HCT116 (cell line): ENCODE measurements around the gene CRIP1.

ENCODE experiments used
- CBX3 ChIP-seq: IDR thresholded peaks from 2 replicates; pipeline ENCODE4 v1.6.1; 2012; ENCODE audit warnings: low read depth
- CEBPB ChIP-seq: IDR thresholded peaks from 2 replicates; pipeline ENCODE4 v1.6.1; 2012; ENCODE audit warnings: low read depth
- EGR1 ChIP-seq: IDR thresholded peaks from 2 replicates; pipeline ENCODE4 v1.6.1; 2012; ENCODE audit warnings: low read depth
- EZH2 ChIP-seq: fragments of 200-600 bp; sonication (generic); IDR thresholded peaks from 2 replicates; pipeline ENCODE4 v1.6.1; 2017; ENCODE audit warnings: antibody characterized with exemption, mixed run types
- EZH2phosphoT487 ChIP-seq: fragments of 200-600 bp; IDR thresholded peaks from 2 replicates; pipeline ENCODE4 v1.6.1; 2018; ENCODE audit warnings: antibody characterized with exemption, borderline replicate concordance
- JUND ChIP-seq: IDR thresholded peaks from 2 replicates; pipeline ENCODE4 v1.6.1; 2012
- POLR2A ChIP-seq: IDR thresholded peaks from 2 replicates; pipeline ENCODE4 v1.7.0; 2011; ENCODE audit warnings: borderline replicate concordance; ENCODE audit not compliant: insufficient read depth, insufficient read length; ENCODE audit errors: extremely low read depth
- POLR2AphosphoS5 ChIP-seq: IDR thresholded peaks from 2 replicates; pipeline ENCODE4 v1.6.1; 2011; ENCODE audit warnings: mild to moderate bottlenecking, low read depth, low read length, moderate library complexity
- RAD21 ChIP-seq: IDR thresholded peaks from 2 replicates; pipeline ENCODE4 v1.6.1; 2012; ENCODE audit warnings: low read depth, mild to moderate bottlenecking
- SP1 ChIP-seq: IDR thresholded peaks from 2 replicates; pipeline ENCODE4 v1.6.1; 2012; ENCODE audit warnings: low read depth
- YY1 ChIP-seq: IDR thresholded peaks from 2 replicates; pipeline ENCODE4 v1.6.1; 2011; ENCODE audit warnings: low read length, low read depth, moderate library complexity, mild to moderate bottlenecking; ENCODE audit not compliant: insufficient replicate concordance; ENCODE audit errors: extremely low read depth
- TF ChIP-seq, protein P1 (sequence below), 3 experiments: fragments of 200-600 bp in 1 of 3; sonication (generic) in 1 of 3; IDR thresholded peaks in 2 of 3; conservative IDR thresholded peaks in 1 of 3; 2 replicates each; pipeline ENCODE4 v1.5.1; 2012 to 2017; ENCODE audit warnings: low read depth in 2 of 3, low read length in 2 of 3, antibody characterized with exemption in 1 of 3, borderline replicate concordance in 1 of 3, control low read depth in 1 of 3, mild to moderate bottlenecking in 1 of 3, mixed read lengths in 1 of 3, mixed run types in 1 of 3, moderate library complexity in 1 of 3; ENCODE audit not compliant: insufficient read depth in 1 of 3
- TF ChIP-seq, protein P2 (sequence below): IDR thresholded peaks from 2 replicates; pipeline ENCODE4 v1.6.1; 2012; ENCODE audit warnings: low read depth
- TF ChIP-seq, protein P3 (sequence below): IDR thresholded peaks from 2 replicates; pipeline ENCODE4 v1.6.1; 2012

DNA sequence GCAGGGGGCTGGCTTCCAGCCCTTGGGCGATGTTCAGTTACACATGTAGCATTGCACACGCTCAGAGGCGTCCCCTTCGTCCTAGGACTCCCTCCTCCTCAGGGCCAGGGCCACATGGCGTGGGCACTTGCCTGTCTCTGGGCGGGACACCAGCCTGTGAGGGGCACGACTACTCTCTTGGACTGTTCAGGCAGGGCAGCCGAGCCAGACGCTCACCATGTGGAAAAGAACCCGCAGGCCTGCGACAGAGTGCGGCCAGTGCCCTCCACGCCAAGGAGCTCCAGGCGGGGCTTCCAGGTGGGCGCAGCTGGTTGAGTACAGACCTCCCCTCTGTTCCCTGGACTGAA lies 46.2 kb upstream of the CRIP1 start:
- TF ChIP-seq, protein P1, sequence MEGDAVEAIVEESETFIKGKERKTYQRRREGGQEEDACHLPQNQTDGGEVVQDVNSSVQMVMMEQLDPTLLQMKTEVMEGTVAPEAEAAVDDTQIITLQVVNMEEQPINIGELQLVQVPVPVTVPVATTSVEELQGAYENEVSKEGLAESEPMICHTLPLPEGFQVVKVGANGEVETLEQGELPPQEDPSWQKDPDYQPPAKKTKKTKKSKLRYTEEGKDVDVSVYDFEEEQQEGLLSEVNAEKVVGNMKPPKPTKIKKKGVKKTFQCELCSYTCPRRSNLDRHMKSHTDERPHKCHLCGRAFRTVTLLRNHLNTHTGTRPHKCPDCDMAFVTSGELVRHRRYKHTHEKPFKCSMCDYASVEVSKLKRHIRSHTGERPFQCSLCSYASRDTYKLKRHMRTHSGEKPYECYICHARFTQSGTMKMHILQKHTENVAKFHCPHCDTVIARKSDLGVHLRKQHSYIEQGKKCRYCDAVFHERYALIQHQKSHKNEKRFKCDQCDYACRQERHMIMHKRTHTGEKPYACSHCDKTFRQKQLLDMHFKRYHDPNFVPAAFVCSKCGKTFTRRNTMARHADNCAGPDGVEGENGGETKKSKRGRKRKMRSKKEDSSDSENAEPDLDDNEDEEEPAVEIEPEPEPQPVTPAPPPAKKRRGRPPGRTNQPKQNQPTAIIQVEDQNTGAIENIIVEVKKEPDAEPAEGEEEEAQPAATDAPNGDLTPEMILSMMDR (IDR thresholded peaks at IDR 0.05 in 2 of 3, conservative IDR thresholded peaks at IDR 0.05 in 1 of 3; ENCODE audit: borderline replicate concordance in 1 of 3, insufficient read depth in 1 of 3, low read depth in 2 of 3, low read length in 2 of 3): no peak
- TF ChIP-seq CEBPB (no peak), YY1 (no peak), POLR2AphosphoS5 (no peak), EZH2 (no peak), EZH2phosphoT487 (no peak), RAD21 (no peak), EGR1 (no peak), JUND (no peak), POLR2A (no peak), SP1 (no peak), CBX3 (no peak)
- TF ChIP-seq, protein P2, sequence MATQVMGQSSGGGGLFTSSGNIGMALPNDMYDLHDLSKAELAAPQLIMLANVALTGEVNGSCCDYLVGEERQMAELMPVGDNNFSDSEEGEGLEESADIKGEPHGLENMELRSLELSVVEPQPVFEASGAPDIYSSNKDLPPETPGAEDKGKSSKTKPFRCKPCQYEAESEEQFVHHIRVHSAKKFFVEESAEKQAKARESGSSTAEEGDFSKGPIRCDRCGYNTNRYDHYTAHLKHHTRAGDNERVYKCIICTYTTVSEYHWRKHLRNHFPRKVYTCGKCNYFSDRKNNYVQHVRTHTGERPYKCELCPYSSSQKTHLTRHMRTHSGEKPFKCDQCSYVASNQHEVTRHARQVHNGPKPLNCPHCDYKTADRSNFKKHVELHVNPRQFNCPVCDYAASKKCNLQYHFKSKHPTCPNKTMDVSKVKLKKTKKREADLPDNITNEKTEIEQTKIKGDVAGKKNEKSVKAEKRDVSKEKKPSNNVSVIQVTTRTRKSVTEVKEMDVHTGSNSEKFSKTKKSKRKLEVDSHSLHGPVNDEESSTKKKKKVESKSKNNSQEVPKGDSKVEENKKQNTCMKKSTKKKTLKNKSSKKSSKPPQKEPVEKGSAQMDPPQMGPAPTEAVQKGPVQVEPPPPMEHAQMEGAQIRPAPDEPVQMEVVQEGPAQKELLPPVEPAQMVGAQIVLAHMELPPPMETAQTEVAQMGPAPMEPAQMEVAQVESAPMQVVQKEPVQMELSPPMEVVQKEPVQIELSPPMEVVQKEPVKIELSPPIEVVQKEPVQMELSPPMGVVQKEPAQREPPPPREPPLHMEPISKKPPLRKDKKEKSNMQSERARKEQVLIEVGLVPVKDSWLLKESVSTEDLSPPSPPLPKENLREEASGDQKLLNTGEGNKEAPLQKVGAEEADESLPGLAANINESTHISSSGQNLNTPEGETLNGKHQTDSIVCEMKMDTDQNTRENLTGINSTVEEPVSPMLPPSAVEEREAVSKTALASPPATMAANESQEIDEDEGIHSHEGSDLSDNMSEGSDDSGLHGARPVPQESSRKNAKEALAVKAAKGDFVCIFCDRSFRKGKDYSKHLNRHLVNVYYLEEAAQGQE: no peak
- TF ChIP-seq, protein P3, sequence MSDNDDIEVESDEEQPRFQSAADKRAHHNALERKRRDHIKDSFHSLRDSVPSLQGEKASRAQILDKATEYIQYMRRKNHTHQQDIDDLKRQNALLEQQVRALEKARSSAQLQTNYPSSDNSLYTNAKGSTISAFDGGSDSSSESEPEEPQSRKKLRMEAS: no peak
